HFFc6 (cell line): ENCODE data around the gene ZDHHC9. TPM values are rescaled to one million over a fixed set of nuclear protein-coding genes. Genes with fewer than 3 reads are reported as not detected.
A peak's percentile ranks its signal among the peaks of the same experiment; 100 is the strongest.

ENCODE experiments used
- DNase-seq: peaks from one replicate; pipeline ENCODE4 v3.0.0-alpha.2; 2018
- H3K27ac Mint-ChIP-seq: 2 replicates; pipeline ENCODE4 v1.8.0; 2020; ENCODE audit warnings: mild to moderate bottlenecking, mixed read lengths
- H3K27me3 Mint-ChIP-seq: 2 replicates; pipeline ENCODE4 v1.8.0; 2021; ENCODE audit warnings: mild to moderate bottlenecking, moderate library complexity, mixed read lengths; ENCODE audit not compliant: insufficient read depth
- H3K36me3 Mint-ChIP-seq: 2 replicates; pipeline ENCODE4 v1.8.0; 2021; ENCODE audit warnings: low read depth, mixed read lengths
- H3K4me1 Mint-ChIP-seq: 2 replicates; pipeline ENCODE4 v1.8.0; 2020; ENCODE audit warnings: low read depth, mixed read lengths
- H3K4me3 Mint-ChIP-seq: 2 replicates; pipeline ENCODE4 v1.8.0; 2020; ENCODE audit warnings: mild to moderate bottlenecking, moderate library complexity, mixed read lengths
- H3K9me3 Mint-ChIP-seq: 2 replicates; pipeline ENCODE4 v1.8.0; 2020; ENCODE audit warnings: mild to moderate bottlenecking, mixed read lengths
- CTCF ChIP-seq: fragments of 200-600 bp; sonication (generic); IDR thresholded peaks from 2 replicates; pipeline ENCODE4 v1.5.0; 2021; ENCODE audit warnings: antibody characterized with exemption, mild to moderate bottlenecking
- total RNA-seq, 6 experiments: library from RNA; stranded (reverse); fragmentation: NEBNext Ultra II Directional; extraction: Animal tissue kit (Norgen Biotek cat#: 25700); gene quantifications; 2 replicates in 1 of 6; 3 replicates in 5 of 6; pipeline ENCODE4 v1.2.3, GENCODE V29; 2021

The ZDHHC9 gene
- total RNA-seq, 6 experiments from 2014 or later, result 30.8 to 47.8 (median 33.6) TPM

GRCh38 chrX:129762448-129762847, 81.2 kb downstream of the ZDHHC9 start:
- peaks cover 12% of the 10 kb centered on the region; the same call in 1 of the 2 replicates for H3K4me1 Mint-ChIP-seq
- H3K27me3 Mint-ChIP-seq, result peaks cover 2% of the 10 kb centered on the region
- no peaks in the 10 kb centered on the region for H3K36me3 Mint-ChIP-seq

GRCh38 chrX:129761596-129761995, 82.1 kb downstream of the ZDHHC9 start:
- H3K9me3 Mint-ChIP-seq, result no peaks in the 10 kb centered on the region
- H3K27ac Mint-ChIP-seq, result no peak overlapping the region
- DNase-seq, result no peak
- H3K36me3 Mint-ChIP-seq, result no peaks in the 10 kb centered on the region
- peaks cover 12% of the 10 kb centered on the region; the same call in 1 of the 2 replicates for H3K4me1 Mint-ChIP-seq
- no peak for TF ChIP-seq CTCF
- H3K27me3 Mint-ChIP-seq, result peaks cover 2% of the 10 kb centered on the region
- no peak overlapping the region for H3K4me3 Mint-ChIP-seq

More at GRCh38 chrX:129762448-129762847, 81.2 kb downstream of the ZDHHC9 start:
- no peak for DNase-seq
- Mint-ChIP-seq H3K9me3 (no peaks in the 10 kb centered on the region), H3K27ac (no peak overlapping the region), H3K4me3 (no peak overlapping the region)
- TF ChIP-seq CTCF, result no peak

- TF ChIP-seq CTCF, result no peak
- H3K4me1 Mint-ChIP-seq, result peaks cover 12% of the 10 kb centered on the region; the same call in 1 of the 2 replicates
- no peaks in the 10 kb centered on the region for H3K9me3 Mint-ChIP-seq
- no peak overlapping the region for H3K27ac Mint-ChIP-seq
- H3K4me3 Mint-ChIP-seq, result no peak overlapping the region
- H3K27me3 Mint-ChIP-seq, result peaks cover 2% of the 10 kb centered on the region
- H3K36me3 Mint-ChIP-seq, result no peaks in the 10 kb centered on the region
- DNase-seq, result no peak
These were observed 82.7 kb downstream of the ZDHHC9 start for GRCh38 chrX:129760981-129761380.

- no peak for DNase-seq
- no peaks in the 10 kb centered on the region for H3K36me3 Mint-ChIP-seq
- H3K27me3 Mint-ChIP-seq, result peaks cover 2% of the 10 kb centered on the region
- no peak overlapping the region for H3K27ac Mint-ChIP-seq
- TF ChIP-seq CTCF, result no peak
- no peak overlapping the region for H3K4me3 Mint-ChIP-seq
- peaks cover 12% of the 10 kb centered on the region; the same call in 1 of the 2 replicates for H3K4me1 Mint-ChIP-seq
- H3K9me3 Mint-ChIP-seq, result no peaks in the 10 kb centered on the region
These were observed 83.5 kb downstream of the ZDHHC9 start for GRCh38 chrX:129760155-129760554.

- H3K27me3 Mint-ChIP-seq, result peaks cover 6% of the 10 kb centered on the region
- no peak overlapping the region for H3K4me3 Mint-ChIP-seq
- no peak; the same call in 1 of the 2 replicates for TF ChIP-seq CTCF
- peaks cover 12% of the 10 kb centered on the region; the same call in 1 of the 2 replicates for H3K4me1 Mint-ChIP-seq
- peak; percentile 72 for DNase-seq
- H3K36me3 Mint-ChIP-seq, result no peaks in the 10 kb centered on the region
- H3K9me3 Mint-ChIP-seq, result no peaks in the 10 kb centered on the region
- H3K27ac Mint-ChIP-seq, result no peak overlapping the region
These were observed 84.1 kb downstream of the ZDHHC9 start for GRCh38 chrX:129759576-129760061.
